Islet precursor cell (in vitro differentiated cells): ENCODE measurements around the gene SHROOM3.
"Not testable (repeated sequence)": the region's sequence is repeated elsewhere in the genome, so short reads cannot be mapped to it uniquely, and the experiment has no call there.

Experiments used
- DNase-seq: peaks from one replicate; pipeline ENCODE4 v3.0.0-alpha.2; 2018

Gene SHROOM3

GRCh38 chr4:76600447-76600846 is 165.4 kb downstream of the SHROOM3 start:
- no peak for DNase-seq

GRCh38 chr4:76601791-76602190 is 166.8 kb downstream of the SHROOM3 start:
- no peak for DNase-seq

- DNase-seq, result no peak
Measured at GRCh38 chr4:76605099-76605563, 170.1 kb downstream of the SHROOM3 start.

- no peak for DNase-seq
Measured at GRCh38 chr4:76606645-76607265, 171.7 kb downstream of the SHROOM3 start.

GRCh38 chr4:76607266-76607799 is 172.3 kb downstream of the SHROOM3 start:
- no peak for DNase-seq

- no peak for DNase-seq
Measured at GRCh38 chr4:76607846-76608245, 172.8 kb downstream of the SHROOM3 start.

- not testable (repeated sequence) for DNase-seq
Measured at GRCh38 chr4:76608549-76608948, 173.5 kb downstream of the SHROOM3 start.

- DNase-seq, result no peak
Measured at GRCh38 chr4:76610751-76611547, 175.9 kb downstream of the SHROOM3 start.

GRCh38 chr4:76611616-76612207 is 176.7 kb downstream of the SHROOM3 start:
- no peak for DNase-seq

- DNase-seq, result no peak
Measured at GRCh38 chr4:76614589-76614988, 179.6 kb downstream of the SHROOM3 start.

GRCh38 chr4:76615999-76616398 is 181.0 kb downstream of the SHROOM3 start:
- DNase-seq, result no peak

- no peak for DNase-seq
Measured at GRCh38 chr4:76616526-76616925, 181.5 kb downstream of the SHROOM3 start.

- DNase-seq, result no peak
Measured at GRCh38 chr4:76620723-76621468, 185.9 kb downstream of the SHROOM3 start.

GRCh38 chr4:76622126-76622525 is 187.1 kb downstream of the SHROOM3 start:
- DNase-seq, result no peak

GRCh38 chr4:76622717-76623116 is 187.7 kb downstream of the SHROOM3 start:
- no peak for DNase-seq

- no peak for DNase-seq
Measured at GRCh38 chr4:76623217-76624045, 188.4 kb downstream of the SHROOM3 start.

GRCh38 chr4:76624241-76624681 is 189.2 kb downstream of the SHROOM3 start:
- peak; percentile 97 for DNase-seq

- DNase-seq, result no peak
Measured at GRCh38 chr4:76624931-76625715, 190.1 kb downstream of the SHROOM3 start.

GRCh38 chr4:76626686-76627465 is 191.8 kb downstream of the SHROOM3 start:
- no peak for DNase-seq

GRCh38 chr4:76628251-76628650 is 193.2 kb downstream of the SHROOM3 start:
- no peak for DNase-seq
